ENCODE measurements around the gene SMG5. TPM values are rescaled to one million over a fixed set of nuclear protein-coding genes. Genes with fewer than 3 reads are reported as not detected.

The SMG5 gene
- total RNA-seq, 1 experiment from 2014 or later, result 103 TPM

DNA sequence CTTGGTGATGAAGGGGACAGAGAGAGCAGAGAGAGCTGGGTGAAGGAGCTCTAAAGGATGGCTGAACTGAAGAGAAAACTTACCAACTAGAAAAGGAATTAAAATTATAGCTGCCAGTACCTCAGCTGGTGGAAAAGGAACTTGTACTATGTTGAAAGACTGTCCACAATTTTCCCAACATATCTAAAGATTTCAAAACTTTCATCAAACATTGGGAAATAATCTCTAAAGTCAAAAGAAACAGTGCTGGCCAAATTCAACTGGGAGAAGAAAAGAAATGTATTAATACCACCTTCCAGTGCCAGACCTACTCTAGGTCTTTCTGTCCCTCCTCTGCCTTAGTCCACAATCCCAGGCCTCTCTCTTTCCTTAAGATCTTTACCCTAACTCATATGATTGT lies 6.1 kb downstream of the SMG5 start:
- Histone ChIP-seq H3K4ac (ENCODE audit: low read depth, low read length) (no peak overlapping the region), H2BK120ac (ENCODE audit: low read depth, low read length, poor library complexity, severe bottlenecking) (no peak overlapping the region), H3T11ph (ENCODE audit: low read length) (no peak overlapping the region), H2BK20ac (ENCODE audit: low read depth, low read length, poor library complexity, severe bottlenecking) (no peak overlapping the region), H3K9ac (ENCODE audit: extremely low read depth, insufficient read length, low read length) (no peak overlapping the region), H4K5ac (ENCODE audit: insufficient read length, low read depth, low read length) (no peak overlapping the region), H3K14ac (ENCODE audit: insufficient read depth, low read length) (no peak overlapping the region), H3K79me2 (ENCODE audit: insufficient read depth, low read length) (peaks cover 16% of the 10 kb centered on the region), H3K79me1 (ENCODE audit: insufficient read depth, low read depth, low read length, poor library complexity, severe bottlenecking) (peaks cover 5% of the 10 kb centered on the region), H3K4me2 (ENCODE audit: insufficient read depth, insufficient read length, low read length) (no peak overlapping the region), H2AK5ac (ENCODE audit: insufficient read length, low read length) (no peak overlapping the region), H3K56ac (ENCODE audit: insufficient read length, low read depth, low read length) (no peak overlapping the region), H3K27me3 (ENCODE audit: insufficient read depth, low read length) (no peaks in the 10 kb centered on the region), H4K91ac (ENCODE audit: insufficient read length, low read depth, low read length) (no peak overlapping the region), H3K23me2 (ENCODE audit: insufficient read length, low read depth, low read length, poor library complexity, severe bottlenecking) (peaks cover 1% of the 10 kb centered on the region), H4K8ac (replicated peaks; ENCODE audit: insufficient read length, low read depth, low read length) (no peak overlapping the region), H3K4me1 (ENCODE audit: insufficient read depth, low read length) (no peaks in the 10 kb centered on the region), H4K20me1 (ENCODE audit: control insufficient read depth, insufficient read depth, insufficient read length) (no peaks in the 10 kb centered on the region), H2AFZ (ENCODE audit: low read length) (no peak overlapping the region), H2BK15ac (ENCODE audit: low read depth, low read length) (no peak overlapping the region), H3K23ac (ENCODE audit: insufficient read length, low read depth, low read length) (no peak overlapping the region), H2BK5ac (ENCODE audit: insufficient read length, low read length) (no peak overlapping the region), H3K9me3 (ENCODE audit: control insufficient read depth, low read depth, low read length) (no peaks in the 10 kb centered on the region), H3K27ac (ENCODE audit: insufficient read length, low read depth, low read length) (no peak overlapping the region), H3K18ac (ENCODE audit: insufficient read length, low read depth, low read length) (no peak overlapping the region), H2BK12ac (ENCODE audit: insufficient read length, low read depth, low read length) (no peak overlapping the region)
- no peaks in the 10 kb centered on the region for H3K9me3 Mint-ChIP-seq
- peaks cover 60 to 80% (median 72%) of the 10 kb centered on the region in 3 experiments; a peak in 6 of 7 replicates for H3K36me3 Mint-ChIP-seq (ENCODE audit: insufficient read depth in 1 of 3, low read depth in 3 of 3)
- TF ChIP-seq, protein P1, sequence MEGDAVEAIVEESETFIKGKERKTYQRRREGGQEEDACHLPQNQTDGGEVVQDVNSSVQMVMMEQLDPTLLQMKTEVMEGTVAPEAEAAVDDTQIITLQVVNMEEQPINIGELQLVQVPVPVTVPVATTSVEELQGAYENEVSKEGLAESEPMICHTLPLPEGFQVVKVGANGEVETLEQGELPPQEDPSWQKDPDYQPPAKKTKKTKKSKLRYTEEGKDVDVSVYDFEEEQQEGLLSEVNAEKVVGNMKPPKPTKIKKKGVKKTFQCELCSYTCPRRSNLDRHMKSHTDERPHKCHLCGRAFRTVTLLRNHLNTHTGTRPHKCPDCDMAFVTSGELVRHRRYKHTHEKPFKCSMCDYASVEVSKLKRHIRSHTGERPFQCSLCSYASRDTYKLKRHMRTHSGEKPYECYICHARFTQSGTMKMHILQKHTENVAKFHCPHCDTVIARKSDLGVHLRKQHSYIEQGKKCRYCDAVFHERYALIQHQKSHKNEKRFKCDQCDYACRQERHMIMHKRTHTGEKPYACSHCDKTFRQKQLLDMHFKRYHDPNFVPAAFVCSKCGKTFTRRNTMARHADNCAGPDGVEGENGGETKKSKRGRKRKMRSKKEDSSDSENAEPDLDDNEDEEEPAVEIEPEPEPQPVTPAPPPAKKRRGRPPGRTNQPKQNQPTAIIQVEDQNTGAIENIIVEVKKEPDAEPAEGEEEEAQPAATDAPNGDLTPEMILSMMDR (conservative IDR thresholded peaks at IDR 0.05), result no peak
- H3K4me3 Mint-ChIP-seq, result no peak overlapping the region
- no peak for DNase-seq
- H3K27me3 Mint-ChIP-seq (ENCODE audit: low read depth), result no peaks in the 10 kb centered on the region
- no peak overlapping the region for H3K27ac Mint-ChIP-seq
- H3K4me1 Mint-ChIP-seq, result peaks cover 7 to 8% of the 10 kb centered on the region in 2 experiments
